ENCODE results near the gene PDPK1. TPM values are rescaled to one million over a fixed set of nuclear protein-coding genes. Genes with fewer than 3 reads are reported as not detected.

The PDPK1 gene
- total RNA-seq: 10 to 100 TPM; 36.5 to 57.6 TPM

DNA sequence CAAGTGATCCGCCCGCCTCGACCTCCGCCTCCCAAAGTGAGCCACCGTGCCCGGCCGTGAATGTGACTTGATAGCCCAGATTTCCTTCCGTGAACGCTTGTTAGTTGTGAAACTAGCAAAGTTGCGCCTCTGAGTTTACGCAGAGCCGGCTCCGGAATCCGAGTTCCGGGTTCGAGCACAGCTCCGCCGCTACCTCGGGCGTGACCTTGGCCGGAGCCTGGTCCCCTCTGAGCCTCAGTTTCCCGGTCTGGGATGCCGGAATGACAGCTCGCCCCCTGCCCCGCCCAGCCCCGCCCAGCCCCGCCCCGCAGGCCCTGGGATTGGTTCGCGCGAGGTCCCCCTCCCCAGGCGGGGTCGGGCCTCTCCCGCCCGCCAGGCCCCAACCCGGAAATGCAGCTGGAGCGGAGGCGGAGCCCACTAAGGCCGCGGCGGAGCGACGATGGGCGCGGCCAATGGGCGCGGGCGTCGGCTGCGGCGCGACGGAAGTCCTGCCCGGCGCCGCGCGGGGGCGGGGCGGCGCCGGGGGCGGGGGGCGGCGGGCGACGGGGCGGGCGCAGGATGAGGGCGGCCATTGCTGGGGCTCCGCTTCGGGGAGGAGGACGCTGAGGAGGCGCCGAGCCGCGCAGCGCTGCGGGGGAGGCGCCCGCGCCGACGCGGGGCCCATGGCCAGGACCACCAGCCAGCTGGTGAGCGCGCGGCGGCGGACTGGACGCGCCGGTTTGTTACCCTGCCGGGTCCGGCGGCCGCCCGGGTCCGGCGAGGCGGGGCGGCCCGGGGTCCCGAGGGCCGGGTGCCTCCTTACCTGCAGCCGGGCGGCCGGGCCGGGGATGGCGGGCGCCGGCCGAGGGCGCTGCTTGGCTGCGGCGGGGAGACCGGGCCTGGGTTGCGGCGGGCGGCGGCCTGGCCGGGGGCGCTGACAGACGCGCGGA is at the start of gene PDPK1:
TSS of gene PDPK1 (plus strand) at position 571 of the 929 bp plus-strand sequence. CDS start at position 663, 92 bp downstream.
- Mint-ChIP-seq H3K9me3 (no peaks in the 10 kb centered on the region), H3K27ac (peak within 1 kb of the TSS; percentile 83 to 93), H3K36me3 (peaks cover 0 to 10% of the 10 kb centered on the region in 2 donors)
- DNase-seq (ENCODE audit: low spot score in 2 of 2) (peak; percentile 93 to 96), ATAC-seq (peak; percentile 90 to 91)

DNA sequence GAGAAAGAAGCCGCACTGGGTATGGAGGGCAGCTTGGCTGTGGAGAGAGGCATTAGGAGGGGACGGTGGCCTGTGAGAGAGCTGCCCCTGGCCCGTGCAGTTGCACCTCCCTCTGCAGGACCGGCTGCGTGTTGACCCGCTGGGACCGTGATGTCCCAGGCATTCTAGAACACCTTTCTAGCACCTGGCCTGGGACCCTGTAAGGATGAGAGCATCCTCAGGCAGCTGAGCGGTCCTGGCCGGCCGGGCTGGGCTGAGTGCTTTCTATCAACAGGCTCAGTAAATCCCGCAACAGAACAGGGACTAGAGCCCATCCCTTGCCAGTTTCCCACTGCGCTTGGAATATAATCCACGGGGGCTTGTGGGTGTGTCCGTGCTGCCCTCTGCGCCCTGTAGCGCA is 48.2 kb upstream of the PDPK1 start:
- no peaks in the 10 kb centered on the region for H3K36me3 Mint-ChIP-seq
- DNase-seq (ENCODE audit: low spot score in 2 of 2): no peak
- no peak for ATAC-seq

DNA sequence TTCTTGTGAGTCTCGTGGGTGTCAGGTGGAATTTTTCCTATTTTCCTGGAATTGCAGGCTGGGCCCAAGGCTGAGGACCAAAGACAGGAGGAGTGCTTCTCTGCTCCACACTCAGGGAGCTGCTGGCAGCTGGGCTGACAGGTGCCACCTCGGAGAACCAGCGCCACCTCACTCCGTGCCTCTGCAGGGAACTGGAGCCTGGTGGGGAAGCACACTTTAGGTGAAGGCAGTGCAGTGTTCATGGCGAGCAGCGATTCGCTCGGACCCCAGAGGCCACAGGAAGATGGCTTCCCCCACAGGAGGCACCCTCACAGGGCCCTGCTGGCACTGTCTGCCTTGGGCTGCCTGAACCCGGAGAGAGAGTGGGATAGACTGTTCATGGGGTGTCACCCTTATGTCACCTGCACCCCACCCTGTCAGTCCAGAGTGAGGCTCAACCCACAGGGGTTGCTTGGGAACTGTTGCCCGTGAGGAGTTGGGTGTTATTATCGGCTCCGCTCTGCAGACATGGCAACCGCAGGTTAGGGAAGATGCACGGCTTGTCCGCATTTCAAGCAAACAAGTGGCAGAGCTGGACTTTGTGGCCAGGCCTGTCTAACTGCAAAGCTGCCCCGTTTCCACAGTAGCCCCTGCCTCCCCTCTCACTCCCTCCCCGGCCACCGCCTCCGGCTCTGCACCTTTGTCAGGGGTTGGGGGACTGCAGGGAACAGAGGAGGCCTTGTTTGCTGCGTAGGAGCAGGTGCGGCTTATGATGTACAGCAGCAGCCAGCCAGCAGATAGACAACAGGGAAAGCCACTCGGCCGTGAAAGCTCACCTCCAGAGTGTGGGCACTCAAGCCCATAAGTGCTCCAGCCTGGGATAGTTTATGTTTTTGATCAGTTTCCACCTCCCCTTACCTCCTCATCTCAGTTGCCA is 47.4 kb upstream of the PDPK1 start:
- no peak for ATAC-seq
- Mint-ChIP-seq H3K9me3 (no peaks in the 10 kb centered on the region), H3K27ac (no peak overlapping the region)

More for the DNA sequence above, 48.2 kb upstream of the PDPK1 start:
- Mint-ChIP-seq H3K9me3 (no peaks in the 10 kb centered on the region), H3K27ac (no peak overlapping the region)

DNA sequence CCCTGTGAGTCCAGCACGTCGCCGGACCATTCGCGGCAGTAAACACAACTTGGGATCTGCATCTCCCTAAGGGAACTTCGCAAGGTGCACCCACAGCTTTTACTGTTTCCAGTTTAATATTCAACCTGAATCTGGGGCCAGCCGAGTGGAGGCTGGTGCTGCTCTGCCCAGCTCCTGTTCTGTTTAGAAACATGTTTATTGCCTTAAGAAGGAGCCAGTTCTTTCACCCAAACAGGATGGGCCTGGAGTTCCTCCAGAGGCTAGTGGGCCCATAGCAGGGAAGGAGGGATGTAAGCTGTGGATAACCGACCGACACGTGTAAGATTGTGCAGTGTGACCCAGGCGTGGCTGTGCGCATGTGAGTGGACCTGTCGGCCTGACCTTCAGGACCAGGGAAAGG is 45.5 kb upstream of the PDPK1 start:
- Mint-ChIP-seq H3K27ac (peak overlapping the region in 1 of 2 donors; percentile 36), H3K9me3 (no peaks in the 10 kb centered on the region), H3K36me3 (no peaks in the 10 kb centered on the region)
- ATAC-seq (no peak), DNase-seq (ENCODE audit: low spot score in 2 of 2) (no peak)

More for the DNA sequence above, 47.4 kb upstream of the PDPK1 start:
- no peaks in the 10 kb centered on the region for H3K36me3 Mint-ChIP-seq
- no peak for DNase-seq (ENCODE audit: low spot score in 2 of 2)

GRCh38 chr16:2493605-2494004 is 44.2 kb upstream of the PDPK1 start:
- no peak for ATAC-seq
- no peaks in the 10 kb centered on the region for H3K36me3 Mint-ChIP-seq
- H3K9me3 Mint-ChIP-seq: no peaks in the 10 kb centered on the region
- no peak for DNase-seq (ENCODE audit: low spot score in 2 of 2)
- no peak overlapping the region for H3K27ac Mint-ChIP-seq

DNA sequence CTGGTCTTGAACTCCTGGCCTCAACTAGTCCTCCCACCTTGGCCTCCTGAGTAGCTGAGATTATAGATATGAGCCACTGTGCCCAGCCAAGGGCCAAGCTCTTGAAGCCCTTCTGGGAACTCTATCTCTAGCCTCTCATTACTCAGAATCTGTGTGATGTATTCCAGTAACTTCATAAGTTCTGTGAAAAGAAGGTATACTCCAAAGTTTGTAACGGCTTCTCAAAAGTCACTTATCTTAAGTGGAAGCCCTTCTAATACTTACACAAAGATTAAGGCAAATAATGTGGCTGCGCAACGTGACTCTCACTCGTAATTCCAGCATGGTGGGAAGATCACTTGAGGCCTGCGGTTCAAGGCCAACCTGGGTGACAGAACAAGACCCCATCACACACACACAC is 43.2 kb upstream of the PDPK1 start:
- ATAC-seq (no peak), DNase-seq (ENCODE audit: low spot score in 2 of 2) (no peak)
- Mint-ChIP-seq H3K36me3 (no peaks in the 10 kb centered on the region), H3K27ac (no peak overlapping the region), H3K9me3 (no peaks in the 10 kb centered on the region)

DNA sequence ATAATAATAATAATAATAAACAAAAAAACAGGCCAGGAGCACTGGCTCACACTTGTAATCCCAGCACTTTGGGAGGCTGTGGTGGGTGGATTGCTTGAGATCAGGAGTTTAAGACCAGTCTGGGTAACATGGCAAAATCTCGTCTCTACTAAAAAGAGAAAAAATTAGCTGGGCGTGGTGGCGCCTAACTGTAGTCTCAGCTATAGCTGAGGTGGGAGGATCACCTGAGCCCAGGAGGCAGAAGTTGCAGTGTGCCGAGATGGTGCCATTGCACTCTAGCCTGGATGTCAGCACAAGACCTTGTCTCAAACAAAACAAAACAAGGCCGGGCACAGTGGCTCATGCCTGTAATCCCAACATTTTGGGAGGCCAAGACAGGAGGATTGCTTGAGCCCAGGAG is 42.8 kb upstream of the PDPK1 start:
- Mint-ChIP-seq H3K27ac (no peak overlapping the region), H3K9me3 (no peaks in the 10 kb centered on the region), H3K36me3 (no peaks in the 10 kb centered on the region)
- ATAC-seq (no peak), DNase-seq (ENCODE audit: low spot score in 2 of 2) (no peak)

GRCh38 chr16:2496223-2497115 is 41.4 kb upstream of the PDPK1 start:
- Mint-ChIP-seq H3K27ac (no peak overlapping the region), H3K36me3 (no peaks in the 10 kb centered on the region), H3K9me3 (no peaks in the 10 kb centered on the region)
- DNase-seq (ENCODE audit: low spot score in 2 of 2) (no peak), ATAC-seq (no peak)

DNA sequence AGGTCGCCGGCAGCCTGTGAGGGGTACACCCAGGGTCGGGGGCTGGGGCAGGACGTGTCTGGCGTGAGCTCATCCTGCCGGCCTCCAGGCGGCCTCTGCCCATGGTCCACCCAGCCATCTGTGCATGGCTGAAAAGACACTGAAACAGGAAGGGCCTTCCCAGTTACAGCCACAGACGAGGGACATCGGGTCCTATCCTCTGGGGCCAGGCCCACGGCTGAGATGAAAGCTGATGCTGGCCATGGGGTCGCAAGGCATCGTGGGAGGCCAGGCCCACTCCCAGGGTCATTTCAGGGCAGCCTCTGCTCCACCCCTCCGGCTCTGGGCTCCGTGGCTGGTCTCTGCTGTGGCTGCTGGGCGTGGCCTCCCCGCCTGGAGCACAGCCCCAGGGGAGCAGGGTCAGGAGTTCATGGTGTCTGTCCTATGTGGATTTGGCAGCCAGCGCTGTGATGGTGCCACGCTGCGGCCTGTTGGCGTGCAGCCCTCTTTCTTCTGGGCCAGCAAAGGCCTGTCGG is 40.6 kb upstream of the PDPK1 start:
- no peaks in the 10 kb centered on the region for H3K9me3 Mint-ChIP-seq
- H3K27ac Mint-ChIP-seq: no peak overlapping the region
- DNase-seq (ENCODE audit: low spot score in 2 of 2) (no peak), ATAC-seq (no peak)
- no peaks in the 10 kb centered on the region for H3K36me3 Mint-ChIP-seq

DNA sequence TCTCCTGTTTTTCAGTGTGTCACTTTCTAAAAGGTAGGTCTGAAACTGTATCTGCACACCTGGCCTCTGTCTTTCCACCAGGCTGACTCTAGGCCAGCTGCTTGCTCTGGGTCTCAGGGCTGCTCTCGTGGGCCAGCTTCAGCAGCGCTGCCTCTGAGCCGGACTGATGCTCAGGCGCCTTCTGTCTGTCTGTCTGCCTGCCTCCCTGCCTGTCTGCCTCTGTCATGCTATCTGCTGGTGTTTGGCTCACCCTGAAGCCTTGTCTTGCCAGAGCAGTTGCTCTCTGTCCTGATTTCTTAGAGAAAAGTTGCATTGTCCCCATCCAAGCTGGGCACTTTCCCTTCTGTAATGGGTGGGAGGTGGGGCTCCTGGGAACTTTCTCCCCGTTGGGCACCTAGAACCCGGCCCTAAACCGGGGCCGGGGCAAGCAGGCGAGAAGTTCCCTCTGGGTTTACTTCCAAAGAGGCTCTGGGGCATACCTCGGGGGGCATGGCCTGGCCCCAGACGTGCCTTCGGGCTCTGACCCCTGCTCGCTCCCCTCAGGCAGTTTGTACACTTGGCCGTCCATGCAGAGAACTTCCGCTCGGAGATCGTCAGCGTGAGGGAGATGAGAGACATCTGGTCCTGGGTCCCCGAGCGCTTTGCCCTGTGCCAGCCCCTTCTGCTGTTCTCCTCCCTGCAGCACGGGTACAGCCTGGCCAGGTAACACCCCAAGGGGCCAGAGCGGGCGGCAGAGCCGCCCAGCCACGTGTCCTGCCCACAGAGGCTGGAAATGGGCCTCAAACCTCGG is 39.9 kb upstream of the PDPK1 start:
- ATAC-seq: no peak
- DNase-seq (ENCODE audit: low spot score in 2 of 2): no peak
- Mint-ChIP-seq H3K27ac (peak overlapping the region in 1 of 2 donors; percentile 34), H3K36me3 (no peaks in the 10 kb centered on the region), H3K9me3 (no peaks in the 10 kb centered on the region)

GRCh38 chr16:2498531-2499253 is 39.1 kb upstream of the PDPK1 start:
- H3K36me3 Mint-ChIP-seq: no peaks in the 10 kb centered on the region

DNA sequence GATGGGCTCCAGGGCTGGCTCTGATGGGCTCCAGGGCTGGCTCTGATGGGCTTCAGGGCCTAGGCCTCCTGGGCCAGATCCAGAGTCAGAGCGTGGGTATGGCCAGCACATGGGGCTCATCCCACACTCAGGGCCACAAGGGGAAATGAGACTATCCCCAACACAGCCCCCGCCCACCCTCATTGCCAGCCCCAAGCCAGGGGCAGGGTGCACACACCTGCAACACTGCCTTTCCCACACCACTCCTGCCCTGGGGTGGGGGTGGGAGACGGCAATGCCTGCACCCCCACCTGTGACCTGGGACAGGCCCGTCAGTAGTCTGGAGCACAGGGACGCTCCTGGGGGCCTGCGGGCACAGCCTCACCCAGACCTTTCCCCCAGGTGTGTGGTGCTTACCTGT is 38.4 kb upstream of the PDPK1 start:
- no peaks in the 10 kb centered on the region for H3K36me3 Mint-ChIP-seq
- no peaks in the 10 kb centered on the region for H3K9me3 Mint-ChIP-seq
- no peak for DNase-seq (ENCODE audit: low spot score in 2 of 2)
- ATAC-seq: no peak
- no peak overlapping the region for H3K27ac Mint-ChIP-seq

More at GRCh38 chr16:2498531-2499253, 39.1 kb upstream of the PDPK1 start:
- ATAC-seq: no peak
- no peak overlapping the region for H3K27ac Mint-ChIP-seq
- H3K9me3 Mint-ChIP-seq: no peaks in the 10 kb centered on the region
- DNase-seq (ENCODE audit: low spot score in 2 of 2): no peak

DNA sequence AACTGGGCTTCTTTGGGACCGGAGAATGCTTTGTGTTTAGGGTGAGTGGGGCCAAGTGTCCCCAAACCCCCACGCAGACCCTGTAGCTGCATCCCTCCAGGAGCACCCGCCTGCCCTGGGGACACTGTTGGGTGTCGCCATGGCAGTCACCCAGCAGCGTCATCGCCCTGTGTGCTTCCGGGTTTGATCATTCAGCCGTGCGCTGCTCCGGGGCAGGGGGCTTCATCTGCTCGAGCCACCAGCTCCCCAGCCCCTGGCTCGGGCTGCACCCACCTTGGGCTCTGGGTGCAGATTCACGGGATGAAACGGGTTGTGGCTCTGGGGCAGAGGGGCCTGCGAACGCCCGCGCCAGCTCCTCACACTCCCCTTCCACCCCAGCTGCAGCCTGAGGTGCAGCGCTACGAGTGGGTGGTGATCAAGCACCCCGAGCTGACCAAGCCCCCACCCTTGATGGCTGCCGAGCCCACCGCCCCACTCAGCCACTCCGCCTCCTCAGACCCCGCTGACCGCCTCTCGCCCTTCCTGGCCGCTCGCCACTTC is 37.9 kb upstream of the PDPK1 start:
- no peak for DNase-seq (ENCODE audit: low spot score in 2 of 2)
- ATAC-seq: no peak
- Mint-ChIP-seq H3K9me3 (no peaks in the 10 kb centered on the region), H3K36me3 (no peaks in the 10 kb centered on the region), H3K27ac (no peak overlapping the region)

DNA sequence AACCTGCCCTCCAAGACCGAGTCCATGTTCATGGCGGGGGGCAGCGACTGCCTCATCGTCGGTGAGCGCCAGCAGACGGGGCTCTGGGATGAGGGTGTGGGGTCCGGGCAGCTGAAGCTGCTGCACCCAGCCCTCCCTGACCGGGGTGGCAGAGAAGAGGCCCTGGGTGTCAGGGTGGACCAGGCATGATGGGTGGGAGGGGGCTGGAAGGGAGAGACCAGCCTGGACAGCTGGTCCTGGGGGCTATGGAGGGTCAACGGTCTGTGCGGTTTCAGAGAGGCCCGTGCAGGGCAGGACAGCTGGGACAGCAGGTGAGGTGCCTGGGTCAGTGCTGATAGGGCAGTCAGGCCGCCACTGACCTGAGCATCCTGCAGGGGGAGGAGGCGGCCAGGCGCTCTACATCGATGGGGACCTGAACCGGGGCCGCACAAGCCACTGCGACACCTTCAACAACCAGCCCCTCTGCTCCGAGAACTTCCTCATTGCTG is 37.3 kb upstream of the PDPK1 start:
- H3K36me3 Mint-ChIP-seq: no peaks in the 10 kb centered on the region
- H3K9me3 Mint-ChIP-seq: no peaks in the 10 kb centered on the region
- peak in 1 of 2 donors; percentile 5 for ATAC-seq

More for the DNA sequence above, 37.3 kb upstream of the PDPK1 start:
- no peak for DNase-seq (ENCODE audit: low spot score in 2 of 2)
- H3K27ac Mint-ChIP-seq: no peak overlapping the region

Data from activated naive CD4-positive, alpha-beta T cell treated with anti-CD3 and anti-CD28 coated beads, Interleukin-2, amount 50 U/mL, for 72 hours (primary cell).